Ovary (tissue), 3 donors: ENCODE results near the gene MIA.
"Not testable (repeated sequence)": the region's sequence is repeated elsewhere in the genome, so short reads cannot be mapped to it uniquely, and the experiment has no call there.

Experiments
- CTCF ChIP-seq, 3 donors: fragments of 450-650 bp in 2 of 3; fragments of 200-600 bp in 1 of 3; IDR thresholded peaks; one replicate each; pipeline versions ENCODE4 v1.5.1 to v1.8.0; 2016 to 2022; ENCODE audit warnings: antibody characterized with exemption in 3 of 3, mild to moderate bottlenecking in 1 of 3
- POLR2A ChIP-seq: fragments of 450-650 bp; IDR thresholded peaks from one replicate; pipeline ENCODE4 v1.6.1; 2017; ENCODE audit warnings: antibody characterized with exemption, mild to moderate bottlenecking, moderate library complexity
- donor health status: DM: no; HTN: no; CAD: no.

GRCh38 chr19:40730065-40730464 lies 45.3 kb upstream of the MIA start:
- TF ChIP-seq CTCF (IDR thresholded peaks at IDR 0.05); POLR2A: not testable (repeated sequence)
